Ovary (tissue), 3 donors: Measurements from ENCODE around the gene CPN1.

ENCODE experiments used
- CTCF ChIP-seq, 3 donors: fragments of 450-650 bp in 2 of 3; fragments of 200-600 bp in 1 of 3; IDR thresholded peaks; one replicate each; pipeline versions ENCODE4 v1.5.1 to v1.8.0; 2016 to 2022; ENCODE audit warnings: antibody characterized with exemption in 3 of 3, mild to moderate bottlenecking in 1 of 3
- EP300 ChIP-seq: sonication (generic); formaldehyde crosslinking; IDR thresholded peaks from one replicate; pipeline ENCODE4 v1.6.1; 2017; ENCODE audit warnings: antibody characterized with exemption
- POLR2A ChIP-seq: fragments of 450-650 bp; IDR thresholded peaks from one replicate; pipeline ENCODE4 v1.6.1; 2017; ENCODE audit warnings: antibody characterized with exemption, mild to moderate bottlenecking, moderate library complexity
- donor health status: DM: no; HTN: no; CAD: no.

GRCh38 chr10:99998889-99999288 is 82.8 kb downstream of the CPN1 start:
- no peak for TF ChIP-seq POLR2A
- no peak for TF ChIP-seq CTCF (IDR thresholded peaks at IDR 0.05)
- TF ChIP-seq EP300 = no peak
